Measurements from ENCODE around the gene GPR25.

DNA sequence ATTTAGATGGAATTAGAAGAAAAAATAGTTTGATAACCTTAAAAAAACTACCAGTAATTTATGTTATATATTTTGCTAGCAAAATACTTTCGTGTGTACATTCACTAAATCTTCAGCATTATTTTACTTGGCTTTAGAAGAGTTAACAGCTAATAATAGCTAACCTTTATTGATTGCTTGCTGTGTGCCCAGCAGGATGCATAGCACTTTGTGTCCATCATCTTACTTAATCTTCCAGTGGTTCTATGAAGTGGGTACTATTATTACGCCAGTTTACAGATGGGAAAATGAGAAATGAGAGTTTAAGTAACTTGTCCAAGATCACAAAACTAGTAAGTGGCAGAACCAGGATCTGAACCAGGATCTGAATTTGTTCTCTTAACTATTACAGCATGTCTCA lies 41.7 kb upstream of the GPR25 start:
- TF ChIP-seq CTCF (IDR thresholded peaks at IDR 0.05), result no peak
- TF ChIP-seq EZH2 (IDR thresholded peaks at IDR 0.05), result no peak
- no peak for TF ChIP-seq EZH2phosphoT487 (IDR thresholded peaks at IDR 0.05)

Data from neural progenitor cell (in vitro differentiated cells).